Measurements from ENCODE around the gene ATXN1.

GRCh38 chr6:16471910-16472297, 289.4 kb downstream of the ATXN1 start:
- no peak for TF ChIP-seq CTCF (conservative IDR thresholded peaks at IDR 0.05; ENCODE audit: low read depth, low read length)
- no peak for TF ChIP-seq EZH2phosphoT487 (IDR thresholded peaks at IDR 0.05; ENCODE audit: borderline replicate concordance, low read length)
- no peak for TF ChIP-seq EZH2 (IDR thresholded peaks at IDR 0.05; ENCODE audit: low read length, unreplicated experiment)

All from PC-3 (cell line).